Measurements from ENCODE around the gene DNAL1. TPM values are rescaled to one million over a fixed set of nuclear protein-coding genes. Genes with fewer than 3 reads are reported as not detected.

DNAL1 gene
- total and polyA plus RNA-seq, 2 of the 13 experiments (the other 11 are each of a cell fraction or from before 2014, with no cell fraction given): 1.4 to 13.3 TPM

DNA sequence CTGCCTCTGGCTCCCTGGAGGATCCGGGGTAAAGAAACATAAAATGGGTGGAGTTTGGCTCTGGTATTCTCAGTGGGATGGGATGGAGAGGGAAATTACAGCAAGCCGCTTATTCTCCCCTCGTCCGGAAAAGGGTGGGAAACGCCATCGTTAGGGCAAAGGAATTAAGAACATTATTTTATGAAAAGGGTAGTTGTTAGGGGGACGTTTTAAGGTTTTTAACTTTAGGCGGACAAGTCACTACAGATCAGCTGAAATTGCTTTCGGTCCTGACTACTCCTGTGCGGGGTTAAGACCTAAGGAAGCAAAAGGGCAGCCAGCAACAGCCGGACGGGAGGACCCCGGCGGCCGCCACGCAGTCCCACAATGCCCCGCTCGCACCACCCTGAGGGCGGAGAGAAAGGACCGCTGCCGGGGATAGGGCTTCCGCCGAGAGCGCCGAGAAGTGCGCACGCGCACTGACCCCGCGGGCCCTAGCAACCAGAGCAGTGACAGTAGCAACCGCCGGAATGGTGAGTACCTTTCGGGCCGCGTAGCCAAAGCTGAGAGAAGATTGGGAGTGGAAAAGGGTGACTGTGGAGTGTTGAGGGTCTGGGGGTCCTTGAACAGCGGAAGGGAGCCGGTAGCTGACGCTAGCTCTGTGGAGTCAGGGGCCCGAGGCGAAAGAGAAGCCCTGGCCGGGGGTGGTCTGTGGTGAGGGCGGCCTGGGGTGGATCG, at the start of gene DNAL1 (continued):
- TF ChIP-seq ZNF101 (CRISPR knock-in tag; IDR thresholded peaks at IDR 0.05; ENCODE audit: borderline replicate concordance, low read depth) (no peak), HNF4G (IDR thresholded peaks at IDR 0.05; ENCODE audit: borderline replicate concordance, low read depth, low read length) (no peak), HNF4G (CRISPR knock-in tag; IDR thresholded peaks at IDR 0.05; ENCODE audit: borderline replicate concordance, low read depth) (no peak), ZFP36L2 (CRISPR knock-in tag; IDR thresholded peaks at IDR 0.05) (no peak), RELA (CRISPR knock-in tag; IDR thresholded peaks at IDR 0.05) (no peak), ZNF652 (CRISPR knock-in tag; IDR thresholded peaks at IDR 0.05; ENCODE audit: borderline replicate concordance, low read depth) (no peak), ZNF75D (CRISPR knock-in tag; IDR thresholded peaks at IDR 0.05; ENCODE audit: borderline replicate concordance) (no peak), ZNF570 (CRISPR knock-in tag; IDR thresholded peaks at IDR 0.05; ENCODE audit: borderline replicate concordance) (no peak), KAT8 (CRISPR knock-in tag; IDR thresholded peaks at IDR 0.05) (peak; percentile 90), TBX3 (IDR thresholded peaks at IDR 0.05; ENCODE audit: borderline replicate concordance) (no peak), ZNF292 (CRISPR knock-in tag; IDR thresholded peaks at IDR 0.05; ENCODE audit: borderline replicate concordance, low read depth) (no peak), ZSCAN25 (CRISPR knock-in tag; IDR thresholded peaks at IDR 0.05) (no peak), ZNF460 (CRISPR knock-in tag; IDR thresholded peaks at IDR 0.05; ENCODE audit: borderline replicate concordance) (no peak; the same call in 1 of the 2 replicates), CBX1 (IDR thresholded peaks at IDR 0.05; ENCODE audit: low read depth) (no peak), PHB2 (IDR thresholded peaks at IDR 0.05; ENCODE audit: partially characterized antibody) (no peak), ZMYM4 (CRISPR knock-in tag; IDR thresholded peaks at IDR 0.05) (peak; percentile 57; the same call in 1 of the 2 replicates), AGO1 (IDR thresholded peaks at IDR 0.05; ENCODE audit: low read depth, low read length, poor library complexity, severe bottlenecking) (peak; percentile 68)
- TF ChIP-seq, protein P1, sequence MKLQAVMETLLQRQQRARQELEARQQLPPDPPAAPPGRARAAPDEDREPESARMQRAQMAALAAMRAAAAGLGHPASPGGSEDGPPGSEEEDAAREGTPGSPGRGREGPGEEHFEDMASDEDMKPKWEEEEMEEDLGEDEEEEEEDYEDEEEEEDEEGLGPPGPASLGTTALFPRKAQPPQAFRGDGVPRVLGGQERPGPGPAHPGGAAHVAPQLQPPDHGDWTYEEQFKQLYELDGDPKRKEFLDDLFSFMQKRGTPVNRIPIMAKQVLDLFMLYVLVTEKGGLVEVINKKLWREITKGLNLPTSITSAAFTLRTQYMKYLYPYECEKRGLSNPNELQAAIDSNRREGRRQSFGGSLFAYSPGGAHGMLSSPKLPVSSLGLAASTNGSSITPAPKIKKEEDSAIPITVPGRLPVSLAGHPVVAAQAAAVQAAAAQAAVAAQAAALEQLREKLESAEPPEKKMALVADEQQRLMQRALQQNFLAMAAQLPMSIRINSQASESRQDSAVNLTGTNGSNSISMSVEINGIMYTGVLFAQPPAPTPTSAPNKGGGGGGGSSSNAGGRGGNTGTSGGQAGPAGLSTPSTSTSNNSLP (IDR thresholded peaks at IDR 0.05; ENCODE audit: low read depth, low read length): no peak
- TF ChIP-seq, protein P2, sequence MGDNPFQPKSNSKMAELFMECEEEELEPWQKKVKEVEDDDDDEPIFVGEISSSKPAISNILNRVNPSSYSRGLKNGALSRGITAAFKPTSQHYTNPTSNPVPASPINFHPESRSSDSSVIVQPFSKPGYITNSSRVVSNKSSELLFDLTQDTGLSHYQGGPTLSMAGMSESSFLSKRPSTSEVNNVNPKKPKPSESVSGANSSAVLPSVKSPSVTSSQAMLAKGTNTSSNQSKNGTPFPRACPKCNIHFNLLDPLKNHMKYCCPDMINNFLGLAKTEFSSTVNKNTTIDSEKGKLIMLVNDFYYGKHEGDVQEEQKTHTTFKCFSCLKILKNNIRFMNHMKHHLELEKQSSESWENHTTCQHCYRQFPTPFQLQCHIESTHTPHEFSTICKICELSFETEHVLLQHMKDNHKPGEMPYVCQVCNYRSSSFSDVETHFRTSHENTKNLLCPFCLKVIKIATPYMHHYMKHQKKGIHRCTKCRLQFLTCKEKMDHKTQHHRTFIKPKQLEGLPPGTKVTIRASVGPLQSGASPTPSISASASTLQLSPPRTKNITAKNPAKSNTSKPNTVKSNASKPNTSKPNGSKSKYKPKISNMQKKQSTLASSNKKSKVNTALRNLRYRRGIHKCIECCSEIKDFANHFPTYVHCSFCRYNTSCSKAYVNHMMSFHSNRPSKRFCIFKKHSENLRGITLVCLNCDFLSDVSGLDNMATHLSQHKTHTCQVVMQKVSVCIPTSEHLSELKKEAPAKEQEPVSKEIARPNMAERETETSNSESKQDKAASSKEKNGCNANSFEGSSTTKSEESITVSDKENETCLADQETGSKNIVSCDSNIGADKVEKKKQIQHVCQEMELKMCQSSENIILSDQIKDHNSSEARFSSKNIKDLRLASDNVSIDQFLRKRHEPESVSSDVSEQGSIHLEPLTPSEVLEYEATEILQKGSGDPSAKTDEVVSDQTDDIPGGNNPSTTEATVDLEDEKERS (CRISPR knock-in tag; IDR thresholded peaks at IDR 0.05): no peak
- TF ChIP-seq, protein P3, sequence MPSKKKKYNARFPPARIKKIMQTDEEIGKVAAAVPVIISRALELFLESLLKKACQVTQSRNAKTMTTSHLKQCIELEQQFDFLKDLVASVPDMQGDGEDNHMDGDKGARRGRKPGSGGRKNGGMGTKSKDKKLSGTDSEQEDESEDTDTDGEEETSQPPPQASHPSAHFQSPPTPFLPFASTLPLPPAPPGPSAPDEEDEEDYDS (CRISPR knock-in tag; IDR thresholded peaks at IDR 0.05): peak; percentile 62
- TF ChIP-seq, protein P4, sequence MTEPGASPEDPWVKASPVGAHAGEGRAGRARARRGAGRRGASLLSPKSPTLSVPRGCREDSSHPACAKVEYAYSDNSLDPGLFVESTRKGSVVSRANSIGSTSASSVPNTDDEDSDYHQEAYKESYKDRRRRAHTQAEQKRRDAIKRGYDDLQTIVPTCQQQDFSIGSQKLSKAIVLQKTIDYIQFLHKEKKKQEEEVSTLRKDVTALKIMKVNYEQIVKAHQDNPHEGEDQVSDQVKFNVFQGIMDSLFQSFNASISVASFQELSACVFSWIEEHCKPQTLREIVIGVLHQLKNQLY (CRISPR knock-in tag; IDR thresholded peaks at IDR 0.05): 0 out of 2 replicates have a peak, but pooled peaks have one; percentile 15
- TF ChIP-seq, protein P5, sequence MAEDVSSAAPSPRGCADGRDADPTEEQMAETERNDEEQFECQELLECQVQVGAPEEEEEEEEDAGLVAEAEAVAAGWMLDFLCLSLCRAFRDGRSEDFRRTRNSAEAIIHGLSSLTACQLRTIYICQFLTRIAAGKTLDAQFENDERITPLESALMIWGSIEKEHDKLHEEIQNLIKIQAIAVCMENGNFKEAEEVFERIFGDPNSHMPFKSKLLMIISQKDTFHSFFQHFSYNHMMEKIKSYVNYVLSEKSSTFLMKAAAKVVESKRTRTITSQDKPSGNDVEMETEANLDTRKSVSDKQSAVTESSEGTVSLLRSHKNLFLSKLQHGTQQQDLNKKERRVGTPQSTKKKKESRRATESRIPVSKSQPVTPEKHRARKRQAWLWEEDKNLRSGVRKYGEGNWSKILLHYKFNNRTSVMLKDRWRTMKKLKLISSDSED (CRISPR knock-in tag; IDR thresholded peaks at IDR 0.05): no peak

Data from HepG2 (cell line).